SK-N-SH (cell line): ENCODE data around the gene MAD1L1. TPM values are rescaled to one million over a fixed set of nuclear protein-coding genes. Genes with fewer than 3 reads are reported as not detected.

Experiments used
- CTCF ChIA-PET: fragments of 300-600, 350-600 bp; formaldehyde crosslinking; extraction: SDS; loops from one replicate; lab custom pipeline; 2021; lab: Yijun Ruan, JAX
- POLR2A ChIA-PET: fragments of 350-600 bp; sonication (Branson Sonifier 250); formaldehyde crosslinking; extraction: SDS; loops from one replicate; lab custom pipeline; 2020; ENCODE audit warnings: antibody characterized with exemption, inconsistent platforms; lab: Yijun Ruan, JAX
- DNase-seq: peaks from one replicate; pipeline ENCODE4 v3.0.0; 2012
- H2AFZ ChIP-seq: fragments of 200-600 bp; sonication (generic); 2 replicates; pipeline ENCODE4 v1.8.1; 2016; ENCODE audit warnings: antibody characterized with exemption, mild to moderate bottlenecking, low read depth
- H3F3A ChIP-seq: fragments of 200-600 bp; sonication (generic); replicated peaks from 2 replicates; pipeline ENCODE3; 2016; ENCODE audit warnings: antibody characterized with exemption, mild to moderate bottlenecking; ENCODE audit not compliant: insufficient read depth
- H3K27ac ChIP-seq, 2 experiments: fragments of 200-500 bp in 1 of 2; fragments of 200-600 bp in 1 of 2; sonication (Bioruptor generic) in 1 of 2; sonication (generic), shearing (Covaris generic) in 1 of 2; 2 replicates each; pipeline versions ENCODE4 v1.5.1 to v1.6.1; 2014 to 2016; ENCODE audit warnings: low read depth in 2 of 2, inconsistent platforms in 1 of 2, low read length in 1 of 2, mild to moderate bottlenecking in 1 of 2, mixed read lengths in 1 of 2
- H3K27me3 ChIP-seq: fragments of 200-600 bp; sonication (generic), shearing (Covaris generic); 2 replicates; pipeline ENCODE4 v1.6.1; 2016; ENCODE audit warnings: mixed run types; ENCODE audit not compliant: insufficient read depth
- H3K36me3 ChIP-seq, 2 experiments: fragments of 200-500 bp in 1 of 2; fragments of 200-600 bp in 1 of 2; sonication (Bioruptor generic) in 1 of 2; sonication (generic) in 1 of 2; replicated peaks in 1 of 2; 2 replicates each; pipeline versions ENCODE3 to v1.5.1; 2014 to 2016; ENCODE audit warnings: low read length in 1 of 2, mild to moderate bottlenecking in 1 of 2; ENCODE audit not compliant: insufficient read depth in 2 of 2, control insufficient read depth in 1 of 2
- H3K4me1 ChIP-seq, 2 experiments: fragments of 200-500 bp in 1 of 2; fragments of 200-600 bp in 1 of 2; sonication (Bioruptor generic) in 1 of 2; sonication (generic), shearing (Covaris generic) in 1 of 2; 2 replicates each; pipeline versions ENCODE4 v1.5.1 to v1.6.1; 2014 to 2016; ENCODE audit warnings: low read depth in 1 of 2, low read length in 1 of 2, mixed run types in 1 of 2; ENCODE audit not compliant: insufficient read depth in 2 of 2, control insufficient read depth in 1 of 2
- H3K4me2 ChIP-seq: fragments of 200-600 bp; sonication (generic), shearing (Covaris generic); 2 replicates; pipeline ENCODE4 v1.6.1; 2017; ENCODE audit warnings: mixed run types
- H3K4me3 ChIP-seq, 2 experiments: fragments of 200-500 bp in 1 of 2; fragments of 200-600 bp in 1 of 2; sonication (Bioruptor generic) in 1 of 2; sonication (generic), shearing (Covaris generic) in 1 of 2; 2 replicates each; pipeline versions ENCODE4 v1.5.1 to v1.8.1; 2014 to 2016; ENCODE audit warnings: low read depth in 2 of 2, inconsistent platforms in 1 of 2, low read length in 1 of 2, mild to moderate bottlenecking in 1 of 2, mixed read lengths in 1 of 2, moderate library complexity in 1 of 2
- H3K79me2 ChIP-seq: fragments of 200-600 bp; sonication (generic); 2 replicates; pipeline ENCODE4 v1.8.1; 2017; ENCODE audit warnings: mild to moderate bottlenecking; ENCODE audit not compliant: insufficient read depth
- H3K9ac ChIP-seq: fragments of 200-600 bp; sonication (generic); 2 replicates; pipeline ENCODE4 v1.6.1; 2017; ENCODE audit warnings: mixed run types
- H3K9me2 ChIP-seq: fragments of 200-600 bp; sonication (generic); 2 replicates; pipeline ENCODE4 v1.6.1; 2017; ENCODE audit warnings: mixed run types
- H3K9me3 ChIP-seq: fragments of 200-600 bp; sonication (generic); 2 replicates; pipeline ENCODE4 v1.6.1; 2017; ENCODE audit warnings: mixed run types, mild to moderate bottlenecking, moderate library complexity
- H4K20me1 ChIP-seq: fragments of 200-600 bp; sonication (generic); 2 replicates; pipeline ENCODE4 v1.6.1; 2017; ENCODE audit warnings: mild to moderate bottlenecking, mixed run types; ENCODE audit not compliant: insufficient read depth
- CHD2 ChIP-seq: fragments of 150-350 bp; IDR thresholded peaks from 2 replicates; pipeline ENCODE4 v1.6.1; 2018; ENCODE audit warnings: low read length; ENCODE audit not compliant: partially characterized antibody
- ELF1 ChIP-seq: IDR thresholded peaks from 2 replicates; pipeline ENCODE4 v1.4.0; 2012
- EP300 ChIP-seq, 2 experiments: IDR thresholded peaks; 2 replicates each; pipeline versions ENCODE4 v1.4.0 to v1.6.1; 2012; ENCODE audit warnings: borderline replicate concordance in 1 of 2, low read depth in 1 of 2, low read length in 1 of 2
- EZH2phosphoT487 ChIP-seq: fragments of 200-600 bp; sonication (generic); IDR thresholded peaks from 2 replicates; pipeline ENCODE4 v1.6.1; 2017; ENCODE audit warnings: low read depth, mixed run types, mild to moderate bottlenecking, antibody characterized with exemption, moderate library complexity, borderline replicate concordance
- FOSL2 ChIP-seq: IDR thresholded peaks from 2 replicates; pipeline ENCODE4 v1.4.0; 2012; ENCODE audit warnings: low read depth, mild to moderate bottlenecking, moderate library complexity, borderline replicate concordance
- FOXJ3 ChIP-seq: sonication (generic); formaldehyde crosslinking; IDR thresholded peaks from 2 replicates; pipeline ENCODE4 v1.5.1; 2020; ENCODE audit warnings: mild to moderate bottlenecking, missing genetic modification reagents
- GABPA ChIP-seq: IDR thresholded peaks from 2 replicates; pipeline ENCODE4 v1.4.0; 2012; ENCODE audit warnings: low read depth, mild to moderate bottlenecking
- NFIC ChIP-seq: IDR thresholded peaks from 2 replicates; pipeline ENCODE4 v1.4.0; 2012; ENCODE audit warnings: borderline replicate concordance
- NRF1 ChIP-seq: IDR thresholded peaks from 2 replicates; pipeline ENCODE4 v1.6.1; 2012; ENCODE audit warnings: low read depth, mild to moderate bottlenecking, low read length
- POLR2AphosphoS5 ChIP-seq: IDR thresholded peaks from 2 replicates; pipeline ENCODE4 v1.6.1; 2012; ENCODE audit warnings: low read depth, low read length
- RAD21 ChIP-seq: IDR thresholded peaks from 2 replicates; pipeline ENCODE4 v1.6.1; 2012; ENCODE audit warnings: mild to moderate bottlenecking, low read length
- RFX5 ChIP-seq: IDR thresholded peaks from 2 replicates; pipeline ENCODE4 v1.6.1; 2012; ENCODE audit warnings: mild to moderate bottlenecking, improper control_type of control experiment, low read length
- RXRA ChIP-seq: IDR thresholded peaks from 2 replicates; pipeline ENCODE4 v1.4.0; 2012; ENCODE audit warnings: low read depth, mild to moderate bottlenecking, borderline replicate concordance
- SMC3 ChIP-seq: IDR thresholded peaks from 2 replicates; pipeline ENCODE4 v1.6.1; 2012; ENCODE audit warnings: low read depth, low read length, improper control_type of control experiment
- TCF12 ChIP-seq: IDR thresholded peaks from 2 replicates; pipeline ENCODE4 v1.4.0; 2012
- TEAD4 ChIP-seq: IDR thresholded peaks from 2 replicates; pipeline ENCODE4 v1.4.0; 2012; ENCODE audit warnings: mild to moderate bottlenecking, borderline replicate concordance; ENCODE audit not compliant: insufficient read depth
- YY1 ChIP-seq: IDR thresholded peaks from 2 replicates; pipeline ENCODE4 v1.4.0; 2012; ENCODE audit warnings: low read depth, mild to moderate bottlenecking
- WGBS: methylation state at CpG from one replicate; pipeline ENCODE4 v1.1.6; 2017; ENCODE audit warnings: low lambda C conversion rate; 5-methylcytosine and 5-hydroxymethylcytosine counted together
- polyA plus RNA-seq, 3 experiments: library from polyadenylated mRNA; depleted of rRNA; stranded (reverse); fragments of >200 nt; gene quantifications; 2 replicates each; pipeline ENCODE4 v1.2.3, GENCODE V29; 2012
- TF ChIP-seq, protein P1 (sequence below): IDR thresholded peaks from 2 replicates; pipeline ENCODE4 v1.4.0; 2012; ENCODE audit warnings: low read depth, borderline replicate concordance
- TF ChIP-seq, protein P2 (sequence below): fragments of 150-350 bp; IDR thresholded peaks from 2 replicates; pipeline ENCODE4 v1.6.1; 2016; ENCODE audit warnings: mild to moderate bottlenecking, low read depth, low read length
- TF ChIP-seq, protein P3 (sequence below): fragments of 200-600 bp; sonication (generic); IDR thresholded peaks from 2 replicates; pipeline ENCODE4 v1.6.1; 2017; ENCODE audit warnings: antibody characterized with exemption, mild to moderate bottlenecking, moderate library complexity

MAD1L1 gene
- polyA plus RNA-seq, 1 of the 3 experiments (the other 2 are of a cell fraction), result 46.2 TPM

DNA sequence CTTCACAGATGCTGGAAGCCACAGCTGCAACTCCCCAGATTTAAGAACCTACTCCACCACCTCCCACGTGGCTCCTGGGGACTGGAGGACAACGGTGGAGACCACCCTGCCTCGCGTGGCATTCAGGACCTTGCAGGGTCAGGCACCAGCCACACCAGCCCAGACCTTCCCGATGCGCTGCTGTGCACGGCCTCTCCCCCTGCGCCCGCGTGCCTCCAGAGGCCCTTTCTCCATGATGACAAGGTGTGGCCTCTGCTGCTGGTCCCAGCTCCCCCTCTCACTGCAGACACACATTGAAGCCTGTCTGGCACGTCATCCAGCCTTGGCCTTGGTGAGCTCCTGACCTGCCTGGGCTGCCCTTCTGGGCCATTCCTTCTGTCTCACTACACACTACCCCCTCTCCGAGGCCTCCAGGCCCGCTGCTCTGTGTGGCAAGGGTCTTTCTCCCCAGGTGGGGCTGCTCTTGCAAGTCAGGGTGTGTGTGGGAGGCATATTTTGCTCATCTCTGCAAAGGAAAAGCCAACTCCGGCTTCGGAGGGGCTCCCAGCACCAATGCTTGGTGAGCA is 254.8 kb downstream of the MAD1L1 start:
- ChIA-PET CTCF (no interaction called here), POLR2A (no interaction called here)
- TF ChIP-seq, protein P1, sequence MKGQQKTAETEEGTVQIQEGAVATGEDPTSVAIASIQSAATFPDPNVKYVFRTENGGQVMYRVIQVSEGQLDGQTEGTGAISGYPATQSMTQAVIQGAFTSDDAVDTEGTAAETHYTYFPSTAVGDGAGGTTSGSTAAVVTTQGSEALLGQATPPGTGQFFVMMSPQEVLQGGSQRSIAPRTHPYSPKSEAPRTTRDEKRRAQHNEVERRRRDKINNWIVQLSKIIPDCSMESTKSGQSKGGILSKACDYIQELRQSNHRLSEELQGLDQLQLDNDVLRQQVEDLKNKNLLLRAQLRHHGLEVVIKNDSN, result no peak
- TF ChIP-seq FOXJ3 (CRISPR knock-in tag), result no peak
- TF ChIP-seq TCF12, result no peak
- TF ChIP-seq RFX5, result no peak
- TF ChIP-seq EP300 (IDR thresholded peaks at IDR 0.05; ENCODE audit: borderline replicate concordance in 1 of 2, low read depth in 1 of 2, low read length in 1 of 2), result no peak
- no peak for TF ChIP-seq POLR2AphosphoS5
- TF ChIP-seq YY1, result no peak
- TF ChIP-seq NFIC, result no peak
- TF ChIP-seq, protein P2, sequence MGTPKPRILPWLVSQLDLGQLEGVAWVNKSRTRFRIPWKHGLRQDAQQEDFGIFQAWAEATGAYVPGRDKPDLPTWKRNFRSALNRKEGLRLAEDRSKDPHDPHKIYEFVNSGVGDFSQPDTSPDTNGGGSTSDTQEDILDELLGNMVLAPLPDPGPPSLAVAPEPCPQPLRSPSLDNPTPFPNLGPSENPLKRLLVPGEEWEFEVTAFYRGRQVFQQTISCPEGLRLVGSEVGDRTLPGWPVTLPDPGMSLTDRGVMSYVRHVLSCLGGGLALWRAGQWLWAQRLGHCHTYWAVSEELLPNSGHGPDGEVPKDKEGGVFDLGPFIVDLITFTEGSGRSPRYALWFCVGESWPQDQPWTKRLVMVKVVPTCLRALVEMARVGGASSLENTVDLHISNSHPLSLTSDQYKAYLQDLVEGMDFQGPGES, result no peak
- TF ChIP-seq GABPA, result no peak
- no peak for TF ChIP-seq RAD21
- TF ChIP-seq CHD2, result no peak
- TF ChIP-seq FOSL2, result no peak
- TF ChIP-seq EZH2phosphoT487, result no peak
- TF ChIP-seq TEAD4, result no peak
- TF ChIP-seq, protein P3, sequence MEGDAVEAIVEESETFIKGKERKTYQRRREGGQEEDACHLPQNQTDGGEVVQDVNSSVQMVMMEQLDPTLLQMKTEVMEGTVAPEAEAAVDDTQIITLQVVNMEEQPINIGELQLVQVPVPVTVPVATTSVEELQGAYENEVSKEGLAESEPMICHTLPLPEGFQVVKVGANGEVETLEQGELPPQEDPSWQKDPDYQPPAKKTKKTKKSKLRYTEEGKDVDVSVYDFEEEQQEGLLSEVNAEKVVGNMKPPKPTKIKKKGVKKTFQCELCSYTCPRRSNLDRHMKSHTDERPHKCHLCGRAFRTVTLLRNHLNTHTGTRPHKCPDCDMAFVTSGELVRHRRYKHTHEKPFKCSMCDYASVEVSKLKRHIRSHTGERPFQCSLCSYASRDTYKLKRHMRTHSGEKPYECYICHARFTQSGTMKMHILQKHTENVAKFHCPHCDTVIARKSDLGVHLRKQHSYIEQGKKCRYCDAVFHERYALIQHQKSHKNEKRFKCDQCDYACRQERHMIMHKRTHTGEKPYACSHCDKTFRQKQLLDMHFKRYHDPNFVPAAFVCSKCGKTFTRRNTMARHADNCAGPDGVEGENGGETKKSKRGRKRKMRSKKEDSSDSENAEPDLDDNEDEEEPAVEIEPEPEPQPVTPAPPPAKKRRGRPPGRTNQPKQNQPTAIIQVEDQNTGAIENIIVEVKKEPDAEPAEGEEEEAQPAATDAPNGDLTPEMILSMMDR, result no peak
- TF ChIP-seq SMC3, result no peak
- no peak for TF ChIP-seq NRF1
- no peak for TF ChIP-seq ELF1
- TF ChIP-seq RXRA, result no peak
- Histone ChIP-seq H3K4me3 (no peak overlapping the region), H3K4me2 (no peak overlapping the region), H3K27me3 (no peaks in the 10 kb centered on the region), H3K36me3 (peaks cover 0 to 5% of the 10 kb centered on the region in 2 experiments), H3K79me2 (no peaks in the 10 kb centered on the region), H2AFZ (no peak overlapping the region), H3K9ac (no peak overlapping the region), H3K4me1 (peaks cover 0 to 7% of the 10 kb centered on the region in 2 experiments; a peak in 1 of 4 replicates), H3K9me3 (no peaks in the 10 kb centered on the region), H3K27ac (no peak overlapping the region), H3K9me2 (no peaks in the 10 kb centered on the region), H3F3A (no peaks in the 10 kb centered on the region), H4K20me1 (no peaks in the 10 kb centered on the region)
- WGBS, result 92% methylated on average over 15 of the region's 15 CpGs
- no peak for DNase-seq
